Measurements from ENCODE around the gene RBM42.

DNA sequence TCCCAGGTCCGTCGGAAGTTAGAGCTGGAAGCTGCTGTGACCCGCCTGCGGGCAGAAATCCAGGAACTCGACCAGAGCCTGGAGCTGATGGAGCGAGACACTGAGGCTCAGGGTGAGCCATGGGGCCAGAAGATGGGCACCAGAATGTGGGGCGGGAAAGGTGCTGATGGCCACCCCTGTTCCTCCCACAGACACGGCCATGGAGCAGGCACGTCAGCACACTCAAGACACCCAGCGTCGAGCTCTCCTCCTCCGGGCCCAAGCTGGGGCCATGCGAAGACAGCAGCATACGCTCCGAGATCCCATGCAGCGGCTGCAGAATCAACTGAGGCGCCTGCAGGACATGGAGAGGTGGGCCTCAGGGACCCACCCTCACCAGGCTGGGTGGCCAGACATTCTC, 13.8 kb upstream of the RBM42 start:
- TF ChIP-seq EZH2phosphoT487 (IDR thresholded peaks at IDR 0.05; ENCODE audit: insufficient read depth, low read depth): no peak
- TF ChIP-seq EZH2 (IDR thresholded peaks at IDR 0.05; ENCODE audit: insufficient read depth, poor library complexity, severe bottlenecking): no peak
